ENCODE data around the gene RNASE9.

The RNASE9 gene

DNA sequence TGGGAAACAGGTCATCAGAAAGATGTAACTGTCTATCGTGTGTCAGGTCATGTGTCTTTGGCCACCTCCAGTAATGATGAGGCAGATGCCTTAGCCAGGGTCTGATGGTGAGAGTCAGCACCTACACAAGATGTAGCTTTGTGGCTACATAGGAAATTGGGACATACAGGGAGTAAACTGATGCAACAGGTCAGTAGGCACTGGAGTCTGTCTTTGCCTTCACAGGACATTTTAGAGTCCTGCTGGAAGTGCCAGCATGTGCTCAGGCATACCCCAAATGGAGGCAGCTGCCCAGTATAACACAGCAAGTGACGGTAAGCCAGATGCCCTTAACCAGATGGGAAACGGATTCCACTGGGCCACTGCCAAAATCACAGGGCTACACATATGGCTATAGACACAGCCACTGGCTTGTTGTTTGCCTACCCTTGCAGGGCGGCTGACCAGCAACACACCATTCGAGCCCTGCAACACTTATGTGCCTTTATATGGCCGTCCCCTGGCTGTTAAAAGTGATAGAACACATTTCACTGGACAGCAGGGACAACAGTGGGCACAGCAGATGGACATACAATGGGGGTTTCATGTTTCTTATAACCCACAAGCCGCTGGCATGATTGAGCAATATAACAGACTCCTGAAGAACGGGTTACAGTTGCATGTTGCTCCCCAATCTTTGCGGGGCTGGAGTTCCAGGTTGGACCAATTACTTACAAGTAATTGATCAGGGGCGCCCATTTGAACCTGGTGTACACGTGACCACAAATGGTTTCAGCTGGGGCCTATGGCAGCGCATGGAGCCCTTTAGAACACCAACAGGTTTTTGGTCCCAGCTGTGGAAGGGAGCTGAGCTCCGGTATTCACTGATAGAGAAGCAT is 43.2 kb upstream of the RNASE9 start:
- no peak overlapping the region for H3K27ac ChIP-seq (replicated peaks; ENCODE audit: low read length)

DNA sequence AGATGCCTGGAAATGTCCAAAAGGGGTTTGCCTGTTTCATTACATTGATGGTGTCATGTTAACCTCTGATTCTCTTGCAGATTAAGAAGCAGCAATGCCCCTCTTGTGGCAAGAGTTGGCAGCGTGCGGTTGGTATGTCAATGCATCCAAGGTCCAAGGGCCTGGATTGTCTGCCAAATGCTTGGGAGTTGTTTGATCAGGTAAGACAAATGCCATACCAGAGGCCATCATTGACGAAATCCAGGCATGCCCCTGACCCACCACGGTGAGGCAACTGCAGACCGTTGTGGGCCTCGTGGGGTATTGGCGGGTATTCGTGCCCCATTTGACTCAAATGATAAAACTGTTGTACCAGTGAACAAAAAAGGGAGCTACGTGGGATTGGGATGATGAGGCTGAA is 41.7 kb upstream of the RNASE9 start:
- no peaks in the 10 kb centered on the region for H3K79me1 ChIP-seq (ENCODE audit: low read depth, low read length)
- H3K27ac ChIP-seq (replicated peaks; ENCODE audit: low read length) = no peak overlapping the region
- no peak overlapping the region for H3K23ac ChIP-seq (ENCODE audit: low read depth, low read length, poor library complexity)
- H2BK12ac ChIP-seq (ENCODE audit: low read length) = no peak overlapping the region
- no peaks in the 10 kb centered on the region for H3K4me1 ChIP-seq (ENCODE audit: control insufficient read depth in 2 of 2, insufficient read depth in 1 of 2, low read depth in 1 of 2, low read length in 2 of 2)
- H3K27me3 ChIP-seq (ENCODE audit: control insufficient read depth in 3 of 3, insufficient read depth in 3 of 3, low read depth in 1 of 3, low read length in 3 of 3) = no peaks in the 10 kb centered on the region
- H3K4me2 ChIP-seq (ENCODE audit: insufficient read depth, low read length, poor library complexity, severe bottlenecking) = no peak overlapping the region
- no peak overlapping the region for H2BK15ac ChIP-seq (ENCODE audit: low read length)
- DNase-seq (ENCODE audit: low spot score) = no peak
- H2AFZ ChIP-seq (ENCODE audit: low read length) = no peak overlapping the region
- H3K4ac ChIP-seq (ENCODE audit: low read length) = no peak overlapping the region
- H2AK5ac ChIP-seq (ENCODE audit: low read depth, low read length) = no peak overlapping the region
- no peak overlapping the region for H3K14ac ChIP-seq (ENCODE audit: low read length)
- no peaks in the 10 kb centered on the region for H3K9me3 ChIP-seq (replicated peaks in 1 of 2; ENCODE audit: control insufficient read depth in 2 of 2, insufficient read depth in 1 of 2, low read depth in 1 of 2, low read length in 2 of 2)
- H4K91ac ChIP-seq (ENCODE audit: low read depth, low read length, poor library complexity) = no peak overlapping the region
- no peak overlapping the region for H2BK120ac ChIP-seq (ENCODE audit: low read depth, low read length)
- no peak overlapping the region for H3K9ac ChIP-seq (ENCODE audit: low read depth, low read length, poor library complexity)
- H3K36me3 ChIP-seq (replicated peaks in 1 of 2; ENCODE audit: control insufficient read depth in 2 of 2, insufficient read depth in 2 of 2, low read length in 2 of 2) = no peaks in the 10 kb centered on the region
- H4K8ac ChIP-seq (ENCODE audit: low read depth, low read length) = no peak overlapping the region
- H3K18ac ChIP-seq (ENCODE audit: low read length) = no peak overlapping the region
- WGBS, 2 donors (ENCODE audit: extremely low coverage in 2 of 2, insufficient read length in 2 of 2, insufficient replicate concordance in 1 of 2) = no CpG with 5 or more reads among the region's 9 CpGs
- H3K4me3 ChIP-seq (ENCODE audit: low read length in 2 of 2) = no peak overlapping the region
- H2BK5ac ChIP-seq (ENCODE audit: low read length) = no peak overlapping the region

More for the DNA sequence above, 43.2 kb upstream of the RNASE9 start:
- Histone ChIP-seq H2AK5ac (ENCODE audit: low read depth, low read length) (no peak overlapping the region), H3K4ac (ENCODE audit: low read length) (no peak overlapping the region), H2BK5ac (ENCODE audit: low read length) (no peak overlapping the region), H3K4me3 (ENCODE audit: low read length in 2 of 2) (no peak overlapping the region), H2BK120ac (ENCODE audit: low read depth, low read length) (no peak overlapping the region), H4K8ac (ENCODE audit: low read depth, low read length) (no peak overlapping the region), H2BK12ac (ENCODE audit: low read length) (no peak overlapping the region), H3K4me1 (ENCODE audit: control insufficient read depth in 2 of 2, insufficient read depth in 1 of 2, low read depth in 1 of 2, low read length in 2 of 2) (no peaks in the 10 kb centered on the region), H3K27me3 (ENCODE audit: control insufficient read depth in 3 of 3, insufficient read depth in 3 of 3, low read depth in 1 of 3, low read length in 3 of 3) (no peaks in the 10 kb centered on the region), H3K18ac (ENCODE audit: low read length) (no peak overlapping the region), H3K9ac (ENCODE audit: low read depth, low read length, poor library complexity) (no peak overlapping the region), H3K36me3 (replicated peaks in 1 of 2; ENCODE audit: control insufficient read depth in 2 of 2, insufficient read depth in 2 of 2, low read length in 2 of 2) (no peaks in the 10 kb centered on the region), H3K9me3 (replicated peaks in 1 of 2; ENCODE audit: control insufficient read depth in 2 of 2, insufficient read depth in 1 of 2, low read depth in 1 of 2, low read length in 2 of 2) (no peaks in the 10 kb centered on the region), H3K14ac (ENCODE audit: low read length) (no peak overlapping the region), H3K4me2 (ENCODE audit: insufficient read depth, low read length, poor library complexity, severe bottlenecking) (no peak overlapping the region), H4K91ac (ENCODE audit: low read depth, low read length, poor library complexity) (no peak overlapping the region), H2BK15ac (ENCODE audit: low read length) (no peak overlapping the region), H3K79me1 (ENCODE audit: low read depth, low read length) (no peaks in the 10 kb centered on the region), H2AFZ (ENCODE audit: low read length) (no peak overlapping the region), H3K23ac (ENCODE audit: low read depth, low read length, poor library complexity) (no peak overlapping the region)
- no CpG with 5 or more reads among the region's 13 CpGs for WGBS, 2 donors (ENCODE audit: extremely low coverage in 2 of 2, insufficient read length in 2 of 2, insufficient replicate concordance in 1 of 2)
- no peak for DNase-seq (ENCODE audit: low spot score)

DNA sequence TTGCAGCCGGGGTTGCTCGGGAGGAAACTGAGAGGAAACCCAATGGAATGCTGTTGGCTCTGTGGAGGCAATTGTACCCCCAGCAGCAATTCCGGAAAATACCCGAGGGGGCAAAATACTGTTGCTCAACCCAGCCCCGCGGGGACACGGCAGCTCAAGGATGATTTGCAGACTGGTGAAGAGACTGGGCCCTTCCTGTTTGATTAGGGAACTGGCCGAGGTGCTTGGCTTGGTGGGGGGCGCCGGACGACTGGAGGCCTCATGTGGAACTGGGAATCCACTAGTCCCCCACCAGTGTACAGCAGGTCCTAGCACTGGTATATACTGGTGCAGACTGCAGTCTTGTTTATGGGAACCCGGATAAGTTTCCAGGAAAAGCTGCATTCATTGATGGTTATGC is 40.7 kb upstream of the RNASE9 start:
- Histone ChIP-seq H3K14ac (ENCODE audit: low read length) (no peak overlapping the region), H2BK12ac (ENCODE audit: low read length) (no peak overlapping the region), H3K4me2 (ENCODE audit: insufficient read depth, low read length, poor library complexity, severe bottlenecking) (no peak overlapping the region), H2BK120ac (ENCODE audit: low read depth, low read length) (no peak overlapping the region), H2AK5ac (ENCODE audit: low read depth, low read length) (no peak overlapping the region), H4K91ac (ENCODE audit: low read depth, low read length, poor library complexity) (no peak overlapping the region), H3K23ac (ENCODE audit: low read depth, low read length, poor library complexity) (no peak overlapping the region), H3K79me1 (ENCODE audit: low read depth, low read length) (no peaks in the 10 kb centered on the region), H3K4ac (ENCODE audit: low read length) (no peak overlapping the region), H2AFZ (ENCODE audit: low read length) (no peak overlapping the region), H2BK5ac (ENCODE audit: low read length) (no peak overlapping the region), H3K36me3 (replicated peaks in 1 of 2; ENCODE audit: control insufficient read depth in 2 of 2, insufficient read depth in 2 of 2, low read length in 2 of 2) (no peaks in the 10 kb centered on the region), H3K27ac (replicated peaks; ENCODE audit: low read length) (no peak overlapping the region), H3K18ac (ENCODE audit: low read length) (no peak overlapping the region), H3K4me1 (ENCODE audit: control insufficient read depth in 2 of 2, insufficient read depth in 1 of 2, low read depth in 1 of 2, low read length in 2 of 2) (no peaks in the 10 kb centered on the region), H3K27me3 (ENCODE audit: control insufficient read depth in 3 of 3, insufficient read depth in 3 of 3, low read depth in 1 of 3, low read length in 3 of 3) (no peaks in the 10 kb centered on the region), H3K4me3 (ENCODE audit: low read length in 2 of 2) (no peak overlapping the region), H4K8ac (ENCODE audit: low read depth, low read length) (no peak overlapping the region), H2BK15ac (ENCODE audit: low read length) (no peak overlapping the region), H3K9ac (ENCODE audit: low read depth, low read length, poor library complexity) (no peak overlapping the region), H3K9me3 (replicated peaks in 1 of 2; ENCODE audit: control insufficient read depth in 2 of 2, insufficient read depth in 1 of 2, low read depth in 1 of 2, low read length in 2 of 2) (no peaks in the 10 kb centered on the region)
- no peak for DNase-seq (ENCODE audit: low spot score)
- WGBS, 2 donors (ENCODE audit: extremely low coverage in 2 of 2, insufficient read length in 2 of 2, insufficient replicate concordance in 1 of 2) = no CpG with 5 or more reads among the region's 12 CpGs

DNA sequence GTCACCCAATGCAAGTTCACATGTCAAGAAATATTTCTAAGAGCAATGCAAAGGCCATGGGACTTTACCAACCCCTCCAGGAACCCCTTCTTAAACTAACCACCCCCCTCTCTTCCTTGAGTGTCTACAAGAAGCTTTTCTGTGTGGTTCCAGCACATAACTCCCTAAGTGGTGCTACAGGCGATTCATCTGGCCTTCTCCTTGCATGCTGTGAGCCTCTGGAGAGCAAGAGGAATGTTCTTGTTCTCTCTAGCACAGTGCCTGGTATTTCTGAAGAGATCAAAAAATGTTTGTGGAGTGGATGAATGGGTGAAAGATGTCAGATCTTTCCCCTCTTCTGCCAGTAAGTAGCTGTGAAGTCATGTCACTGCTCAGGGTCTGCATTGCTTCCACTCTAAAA is 36.3 kb upstream of the RNASE9 start:
- H3K4ac ChIP-seq (ENCODE audit: low read length) = no peak overlapping the region
- no peak for DNase-seq (ENCODE audit: low spot score)

More for the DNA sequence above, 36.3 kb upstream of the RNASE9 start:
- H2BK12ac ChIP-seq (ENCODE audit: low read length) = no peak overlapping the region
- no peak overlapping the region for H3K27ac ChIP-seq (replicated peaks; ENCODE audit: low read length)
- no peak overlapping the region for H2AFZ ChIP-seq (ENCODE audit: low read length)
- no peak overlapping the region for H3K9ac ChIP-seq (ENCODE audit: low read depth, low read length, poor library complexity)
- no peaks in the 10 kb centered on the region for H3K36me3 ChIP-seq (replicated peaks in 1 of 2; ENCODE audit: control insufficient read depth in 2 of 2, insufficient read depth in 2 of 2, low read length in 2 of 2)
- no peaks in the 10 kb centered on the region for H3K9me3 ChIP-seq (replicated peaks in 1 of 2; ENCODE audit: control insufficient read depth in 2 of 2, insufficient read depth in 1 of 2, low read depth in 1 of 2, low read length in 2 of 2)
- no peak overlapping the region for H2BK5ac ChIP-seq (ENCODE audit: low read length)
- H2BK15ac ChIP-seq (ENCODE audit: low read length) = no peak overlapping the region
- no peak overlapping the region for H3K4me2 ChIP-seq (ENCODE audit: insufficient read depth, low read length, poor library complexity, severe bottlenecking)
- H3K23ac ChIP-seq (ENCODE audit: low read depth, low read length, poor library complexity) = no peak overlapping the region
- no peak overlapping the region for H2AK5ac ChIP-seq (ENCODE audit: low read depth, low read length)
- no peak overlapping the region for H4K8ac ChIP-seq (ENCODE audit: low read depth, low read length)
- no peaks in the 10 kb centered on the region for H3K4me1 ChIP-seq (ENCODE audit: control insufficient read depth in 2 of 2, insufficient read depth in 1 of 2, low read depth in 1 of 2, low read length in 2 of 2)
- no peak overlapping the region for H2BK120ac ChIP-seq (ENCODE audit: low read depth, low read length)
- H4K91ac ChIP-seq (ENCODE audit: low read depth, low read length, poor library complexity) = no peak overlapping the region
- H3K27me3 ChIP-seq (ENCODE audit: control insufficient read depth in 3 of 3, insufficient read depth in 3 of 3, low read depth in 1 of 3, low read length in 3 of 3) = no peaks in the 10 kb centered on the region
- no CpG with 5 or more reads among the region's 1 CpG for WGBS, 2 donors (ENCODE audit: extremely low coverage in 2 of 2, insufficient read length in 2 of 2, insufficient replicate concordance in 1 of 2)
- no peaks in the 10 kb centered on the region for H3K79me1 ChIP-seq (ENCODE audit: low read depth, low read length)
- no peak overlapping the region for H3K4me3 ChIP-seq (ENCODE audit: low read length in 2 of 2)
- no peak overlapping the region for H3K14ac ChIP-seq (ENCODE audit: low read length)
- H3K18ac ChIP-seq (ENCODE audit: low read length) = no peak overlapping the region
